Aorta (tissue), 5 donors: ENCODE results near the gene SOX5. TPM values are rescaled to one million over a fixed set of nuclear protein-coding genes. Genes with fewer than 3 reads are reported as not detected.

Experiments
- ATAC-seq: fragments of 200-7000 bp; cut with Tn5 transposase; one replicate; pipeline ENCODE4 v1.9.1; 2022; ENCODE audit warnings: moderate library complexity; ENCODE audit not compliant: low FRiP score
- DNase-seq, 2 donors: peaks; one replicate each; pipeline ENCODE4 v3.0.0-alpha.2; 2020
- H3K27ac ChIP-seq, 2 donors: one replicate each; pipeline ENCODE4 v1.5.1; 2013; ENCODE audit warnings: low read length in 2 of 2, mild to moderate bottlenecking in 2 of 2, moderate library complexity in 2 of 2, control low read depth in 1 of 2, inconsistent platforms in 1 of 2, low read depth in 1 of 2
- H3K27me3 ChIP-seq, 2 donors: one replicate each; pipeline ENCODE4 v1.6.1; 2013; ENCODE audit warnings: control low read depth in 1 of 2, low read length in 1 of 2, mild to moderate bottlenecking in 1 of 2, moderate library complexity in 1 of 2; ENCODE audit not compliant: insufficient read depth in 2 of 2, control insufficient read depth in 1 of 2
- H3K36me3 ChIP-seq, 2 donors: one replicate each; pipeline ENCODE4 v1.6.1; 2013; ENCODE audit warnings: control low read depth in 1 of 2, low read length in 1 of 2, mild to moderate bottlenecking in 1 of 2; ENCODE audit not compliant: insufficient read depth in 2 of 2, control insufficient read depth in 1 of 2
- H3K4me1 ChIP-seq, 2 donors: one replicate each; pipeline ENCODE4 v1.6.1; 2013; ENCODE audit warnings: low read length in 2 of 2, control low read depth in 1 of 2, mild to moderate bottlenecking in 1 of 2, moderate library complexity in 1 of 2; ENCODE audit not compliant: insufficient read depth in 2 of 2, control insufficient read depth in 1 of 2
- H3K4me3 ChIP-seq, 2 donors: one replicate each; pipeline ENCODE4 v1.5.1; 2013; ENCODE audit warnings: low read length in 2 of 2, control low read depth in 1 of 2, mild to moderate bottlenecking in 1 of 2
- H3K9me3 ChIP-seq: one replicate; pipeline ENCODE4 v1.6.1; 2013; ENCODE audit warnings: mild to moderate bottlenecking, low read length; ENCODE audit not compliant: control insufficient read depth
- WGBS, 2 donors: extraction: QIAGEN DNeasy Blood & Tissue Kit; methylation state at CpG; one replicate each; pipeline ENCODE4 v1.1.7; 2013; 5-methylcytosine and 5-hydroxymethylcytosine counted together
- intact Hi-C, 2 donors: fragments of 100-400 bp; cut with DNase I; formaldehyde crosslinking; loops; one replicate each; pipeline versions ENCODE4 v1.14.2 to v1.15.0; 2022
- polyA plus RNA-seq, 2 donors: library from polyadenylated mRNA; stranded (reverse); fragments of 200-250 nt; gene quantifications; one replicate each; pipeline ENCODE4 v1.2.3, GENCODE V29; 2013
- total RNA-seq, 2 donors: library from RNA; stranded (reverse); fragmentation: NEBNext Ultra II Directional; extraction: Animal tissue kit (Norgen Biotek cat#: 25700); gene quantifications; one replicate each; pipeline ENCODE4 v1.2.1, GENCODE V29; 2021
- donor health status: healthy with polysubstance abuse.
- donor health status: Bipolar disorder and iron deficiency.
- donor health status: DM: no; HTN: no; CAD: no.
- donor health status: DM: no; HTN: no; CAD: no.
- donor health status: DM: yes; HTN: yes; CAD: no.

The SOX5 gene
- total and polyA plus RNA-seq, 4 donors = 2.1 to 58.3 (median 29.2) TPM

- ATAC-seq = no peak
- Histone ChIP-seq H3K9me3 (no peaks in the 10 kb centered on the region), H3K27me3 (no peaks in the 10 kb centered on the region), H3K4me3 (no peak overlapping the region), H3K27ac (no peak overlapping the region), H3K36me3 (no peaks in the 10 kb centered on the region), H3K4me1 (peaks cover 2 to 3% of the 10 kb centered on the region in 2 donors)
- DNase-seq = no peak
- WGBS, 2 donors = 73 to 83% methylated on average over 2 of the region's 2 CpGs
- intact Hi-C loops = no loop called here
Observed at GRCh38 chr12:23576372-23576771, 373.1 kb downstream of the SOX5 start.

- Histone ChIP-seq H3K4me3 (no peak overlapping the region), H3K27ac (no peak overlapping the region), H3K27me3 (no peaks in the 10 kb centered on the region), H3K9me3 (no peaks in the 10 kb centered on the region), H3K36me3 (no peaks in the 10 kb centered on the region), H3K4me1 (peaks cover 0 to 2% of the 10 kb centered on the region in 2 donors)
- ATAC-seq = no peak
- 96 to 98% methylated on average over 2 of the region's 2 CpGs for WGBS, 2 donors
- intact Hi-C loops = no loop called here
- no peak for DNase-seq
Observed at GRCh38 chr12:23569356-23569755, 380.1 kb downstream of the SOX5 start.

- H3K27me3 ChIP-seq = no peaks in the 10 kb centered on the region
- no peaks in the 10 kb centered on the region for H3K9me3 ChIP-seq
- WGBS, 2 donors = 48 to 49% methylated on average over 2 of the region's 2 CpGs
- H3K4me3 ChIP-seq = no peak overlapping the region
- no peaks in the 10 kb centered on the region for H3K36me3 ChIP-seq
- intact Hi-C loops = no loop called here
- ATAC-seq = no peak
- peaks cover 0 to 2% of the 10 kb centered on the region in 2 donors for H3K4me1 ChIP-seq
- H3K27ac ChIP-seq = no peak overlapping the region
- no peak for DNase-seq
Observed at GRCh38 chr12:23566133-23566532, 383.3 kb downstream of the SOX5 start.

DNA sequence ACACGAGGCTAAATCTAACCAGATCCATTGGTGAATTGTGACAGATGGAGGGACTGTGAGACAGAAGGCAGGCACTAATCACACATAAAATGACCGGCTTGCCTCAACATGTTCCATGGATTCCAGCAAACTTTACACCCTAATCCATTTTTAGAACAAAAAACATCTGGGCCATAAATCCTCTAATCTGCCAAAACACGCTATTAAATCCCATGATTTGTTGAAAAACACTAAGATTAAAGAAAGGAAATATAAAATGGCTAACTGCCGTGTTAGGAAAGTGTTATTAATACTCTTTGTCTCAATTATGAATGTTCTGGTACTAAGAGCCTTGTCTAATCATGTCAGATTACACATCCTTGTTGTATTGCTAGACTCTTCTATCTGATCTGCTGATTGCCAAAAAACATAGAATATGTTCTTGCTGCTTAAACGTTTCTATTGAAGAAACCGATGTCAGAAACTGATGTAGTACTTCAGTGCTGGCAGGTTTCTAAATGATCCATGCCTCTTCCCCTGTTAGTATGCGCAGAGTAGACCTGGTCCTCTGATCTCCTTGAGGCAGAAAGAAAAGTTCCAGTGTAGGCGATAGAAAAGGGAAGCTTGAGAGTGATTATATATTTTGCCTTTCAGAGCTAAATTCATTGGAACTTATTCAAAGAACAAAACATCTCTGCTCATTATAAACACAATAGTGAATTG lies 384.9 kb downstream of the SOX5 start:
- peak overlapping the region in 1 of 2 donors; percentile 43 for H3K27ac ChIP-seq

GRCh38 chr12:23561364-23562345 lies 387.8 kb downstream of the SOX5 start:
- Histone ChIP-seq H3K4me1 (peaks cover 0 to 2% of the 10 kb centered on the region in 2 donors), H3K36me3 (no peaks in the 10 kb centered on the region), H3K27me3 (no peaks in the 10 kb centered on the region), H3K27ac (no peak overlapping the region), H3K9me3 (no peaks in the 10 kb centered on the region), H3K4me3 (no peak overlapping the region)
- DNase-seq = no peak
- no peak for ATAC-seq
- 92 to 94% methylated on average over 12 of the region's 12 CpGs for WGBS, 2 donors
- intact Hi-C loops = no loop called here

More for the DNA sequence above, 384.9 kb downstream of the SOX5 start:
- DNase-seq = no peak
- Histone ChIP-seq H3K27me3 (no peaks in the 10 kb centered on the region), H3K9me3 (no peaks in the 10 kb centered on the region), H3K36me3 (no peaks in the 10 kb centered on the region), H3K4me3 (no peak overlapping the region), H3K4me1 (peaks cover 0 to 2% of the 10 kb centered on the region in 2 donors)
- intact Hi-C loops = no loop called here
- ATAC-seq = no peak
- WGBS, 2 donors = 18% methylated on average over 8 of the region's 8 CpGs

DNA sequence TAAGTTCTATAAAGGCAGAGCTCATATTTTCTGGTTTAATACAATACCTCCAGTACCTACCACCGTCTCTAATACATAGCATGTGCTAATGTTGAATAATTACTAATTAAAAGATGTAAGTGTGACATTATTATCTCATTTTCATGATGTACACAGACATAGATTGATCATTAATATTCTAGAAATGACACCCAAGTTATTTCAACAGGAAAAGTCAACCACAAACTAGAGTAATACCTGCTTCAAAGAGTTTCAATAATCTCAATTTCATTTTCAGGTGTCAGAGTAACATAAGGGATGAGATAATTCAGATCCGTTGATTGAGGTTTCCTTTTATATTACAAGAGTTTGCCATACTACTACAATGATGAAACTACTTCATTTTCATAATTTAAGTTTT lies 388.9 kb downstream of the SOX5 start:
- intact Hi-C loops = no loop called here
- 94 to 99% methylated on average over 2 of the region's 2 CpGs for WGBS, 2 donors
- ATAC-seq = no peak

GRCh38 chr12:23559268-23559753 lies 390.2 kb downstream of the SOX5 start:
- no peaks in the 10 kb centered on the region for H3K27me3 ChIP-seq
- 55 to 60% methylated on average over 2 of the region's 2 CpGs for WGBS, 2 donors
- no peaks in the 10 kb centered on the region for H3K9me3 ChIP-seq
- H3K27ac ChIP-seq = no peak overlapping the region
- intact Hi-C loops = no loop called here
- peaks cover 0 to 2% of the 10 kb centered on the region in 2 donors for H3K4me1 ChIP-seq
- ATAC-seq = no peak
- H3K4me3 ChIP-seq = no peak overlapping the region
- no peaks in the 10 kb centered on the region for H3K36me3 ChIP-seq
- no peak for DNase-seq

More for the DNA sequence above, 388.9 kb downstream of the SOX5 start:
- no peak overlapping the region for H3K27ac ChIP-seq
- H3K4me3 ChIP-seq = no peak overlapping the region
- DNase-seq = no peak
- H3K27me3 ChIP-seq = no peaks in the 10 kb centered on the region
- H3K4me1 ChIP-seq = peaks cover 0 to 2% of the 10 kb centered on the region in 2 donors
- H3K36me3 ChIP-seq = no peaks in the 10 kb centered on the region
- H3K9me3 ChIP-seq = no peaks in the 10 kb centered on the region

GRCh38 chr12:23556661-23557060 lies 392.8 kb downstream of the SOX5 start:
- Histone ChIP-seq H3K27ac (no peak overlapping the region), H3K4me3 (no peak overlapping the region), H3K27me3 (no peaks in the 10 kb centered on the region), H3K9me3 (no peaks in the 10 kb centered on the region), H3K4me1 (no peaks in the 10 kb centered on the region), H3K36me3 (no peaks in the 10 kb centered on the region)
- DNase-seq = no peak
- intact Hi-C loops = no loop called here
- no peak for ATAC-seq
- WGBS, 2 donors = 95 to 98% methylated on average over 5 of the region's 5 CpGs
